ENCODE data around the gene P2RY6.

Gene P2RY6

DNA sequence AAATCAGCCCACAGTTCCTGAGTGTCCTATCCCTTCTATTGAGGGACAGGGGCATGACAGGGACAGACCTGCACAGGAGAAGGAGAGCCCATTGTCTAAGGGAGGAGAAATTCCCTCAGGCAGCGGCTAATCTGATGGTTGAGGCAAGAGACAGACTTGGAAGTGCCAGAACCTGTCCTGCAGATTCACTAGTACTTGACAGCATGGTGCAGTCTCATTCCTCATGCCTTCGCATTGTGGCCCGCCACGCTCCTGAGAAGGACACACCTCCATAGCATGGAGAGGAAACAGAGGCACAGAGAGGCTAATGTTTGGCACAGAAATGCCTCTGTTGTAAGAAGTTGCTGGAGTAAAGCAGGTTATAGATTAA lies 3.2 kb downstream of the P2RY6 start:
- DNase-seq (ENCODE audit: insufficient read length, low spot score) (no peak), FAIRE-seq (no peak)

DNA sequence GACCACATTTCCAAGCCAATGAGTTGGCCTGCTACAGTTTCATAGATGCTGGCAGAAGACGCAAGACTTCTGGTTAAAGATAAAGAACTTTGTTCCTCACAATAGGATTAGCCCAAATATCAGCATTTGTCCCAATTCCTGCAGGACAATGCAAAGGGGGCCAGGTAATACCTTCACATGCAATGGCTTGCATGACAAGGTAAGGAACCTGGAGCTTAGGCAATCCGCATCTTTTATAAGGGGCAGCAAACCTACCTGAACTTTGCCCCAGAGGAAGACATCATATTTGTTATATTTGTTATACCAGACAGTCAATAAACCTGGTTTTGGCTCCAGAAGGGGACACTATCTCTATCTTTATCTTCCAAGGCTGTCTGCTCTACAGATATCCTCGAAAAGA lies 5.3 kb downstream of the P2RY6 start:
- FAIRE-seq, result no peak
- no peak for DNase-seq (ENCODE audit: insufficient read length, low spot score)

DNA sequence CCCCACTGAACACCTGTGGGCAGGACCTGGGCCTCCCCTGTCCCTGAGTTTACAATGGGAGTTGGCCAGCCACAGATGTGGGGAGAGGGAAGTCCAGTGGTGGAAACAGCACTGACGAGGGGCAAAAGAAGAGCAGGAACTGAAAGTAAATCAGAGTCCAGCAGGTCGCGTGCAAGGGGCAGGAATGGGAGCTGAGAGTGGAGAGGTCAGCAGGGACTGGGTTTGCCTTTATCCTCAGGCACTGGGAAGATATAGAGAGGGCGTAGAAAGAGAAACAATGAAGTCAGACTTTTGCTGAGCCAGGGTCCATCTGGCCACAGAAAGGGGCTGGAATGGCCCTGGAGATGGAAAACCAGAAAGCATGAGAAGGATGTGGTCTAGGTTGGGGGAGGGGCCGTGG lies 8.5 kb downstream of the P2RY6 start:
- no peak for DNase-seq (ENCODE audit: insufficient read length, low spot score)
- FAIRE-seq, result no peak

DNA sequence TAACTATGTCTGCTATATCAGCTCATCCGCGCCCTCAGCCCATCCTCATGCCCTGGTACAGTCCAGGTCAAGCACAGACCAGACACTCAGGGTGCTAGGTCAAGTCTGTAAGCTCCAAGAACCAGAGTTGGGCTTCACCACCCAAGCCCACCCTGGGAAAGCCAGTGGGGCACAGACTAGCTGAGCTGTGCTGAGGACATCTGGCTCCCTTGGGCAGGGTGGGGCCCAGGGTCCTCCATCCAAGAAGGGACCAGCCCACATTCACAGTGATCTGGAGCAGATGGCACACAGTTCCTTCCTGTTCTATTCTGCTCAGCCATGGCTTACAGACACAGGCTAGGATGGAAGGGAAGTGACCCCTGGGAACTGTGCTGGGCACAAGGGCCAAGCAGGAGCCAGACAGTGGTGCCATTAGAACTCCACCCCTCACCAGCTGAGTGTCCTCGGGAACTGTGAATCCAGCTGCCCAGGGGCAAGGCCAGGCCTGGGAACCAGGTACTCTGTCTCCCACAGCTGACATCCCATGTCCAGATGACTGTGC lies 9.1 kb downstream of the P2RY6 start:
- no peak for FAIRE-seq

DNA sequence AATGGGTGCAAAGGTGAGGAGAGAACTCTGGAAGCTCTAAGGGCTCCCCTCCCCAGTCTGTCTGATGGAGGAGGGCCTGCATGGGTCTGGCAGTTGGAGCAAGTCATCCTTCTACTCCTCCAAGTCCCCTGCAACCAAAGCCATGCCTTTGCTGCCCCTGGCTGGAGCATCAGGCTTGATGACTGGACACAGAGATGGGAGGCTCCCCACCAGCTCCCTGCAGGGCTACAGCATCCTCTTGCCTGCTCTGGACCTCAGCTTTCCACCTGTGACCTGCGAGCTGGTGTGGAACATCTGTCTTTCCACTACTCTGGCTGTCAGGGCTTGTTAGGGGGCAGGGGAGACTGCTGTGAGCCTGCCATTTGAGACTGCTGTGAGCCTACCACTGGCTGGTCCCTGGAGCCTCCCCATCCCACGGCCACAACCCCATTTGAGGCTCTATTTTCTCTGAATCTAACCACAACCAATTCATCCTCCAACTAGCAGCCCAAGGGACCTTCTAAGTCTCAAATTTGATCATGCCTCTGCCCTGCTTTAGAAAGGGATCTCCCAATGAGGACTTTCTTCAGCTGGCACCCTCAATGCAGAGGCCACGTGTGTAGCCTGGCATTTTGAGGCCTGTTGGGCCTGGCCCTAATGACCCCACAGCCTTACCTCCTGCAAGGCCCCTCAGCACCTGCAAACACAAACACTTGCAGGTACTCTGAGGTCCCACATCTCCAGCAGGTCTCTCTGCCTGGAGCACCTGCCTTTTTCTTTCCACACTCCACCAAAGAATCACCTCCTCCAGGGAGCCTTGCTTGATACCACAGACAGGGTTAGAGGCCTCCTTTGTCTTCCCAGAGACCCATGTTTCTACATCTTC lies 9.9 kb downstream of the P2RY6 start:
- FAIRE-seq (no peak), DNase-seq (ENCODE audit: insufficient read length, low spot score) (no peak)

More for the DNA sequence above, 9.1 kb downstream of the P2RY6 start:
- DNase-seq (ENCODE audit: insufficient read length, low spot score), result no peak

DNA sequence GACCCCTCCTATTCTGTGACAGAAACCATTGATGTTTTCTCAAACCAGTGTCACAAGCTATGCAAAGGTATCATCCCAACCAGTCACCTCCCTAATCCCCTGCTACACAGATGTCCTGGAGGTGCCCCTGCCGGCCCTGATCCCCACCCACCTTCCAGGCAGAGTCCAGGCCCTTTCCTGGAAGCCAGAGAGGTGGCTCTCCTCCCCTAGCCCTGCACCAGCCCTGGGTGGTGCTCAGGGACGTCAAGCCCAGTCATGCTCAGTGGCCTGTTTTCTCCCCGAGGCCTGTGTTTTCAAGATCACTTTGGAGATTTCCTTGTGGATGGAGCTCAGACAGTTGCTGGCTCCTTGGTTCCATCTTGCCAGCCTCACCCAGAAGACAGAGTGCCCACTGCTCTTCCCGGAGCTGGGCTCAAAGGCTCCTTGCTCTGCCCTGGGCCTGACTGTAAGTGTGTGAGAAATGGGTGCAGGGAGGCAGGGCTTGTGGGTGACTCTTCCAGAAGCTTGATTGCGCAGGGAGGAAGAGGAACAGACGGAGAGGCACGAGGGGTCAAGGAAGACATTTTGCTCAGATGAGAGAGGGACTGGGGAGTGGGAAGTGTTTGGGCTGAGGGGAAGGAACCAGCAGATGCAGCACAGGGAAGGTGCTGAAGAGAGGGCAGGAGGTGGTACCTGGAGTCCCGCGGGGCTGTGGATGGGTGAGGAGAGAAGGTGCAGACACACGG lies 11.3 kb downstream of the P2RY6 start:
- DNase-seq (ENCODE audit: insufficient read length, low spot score), result no peak
- FAIRE-seq, result no peak

DNA sequence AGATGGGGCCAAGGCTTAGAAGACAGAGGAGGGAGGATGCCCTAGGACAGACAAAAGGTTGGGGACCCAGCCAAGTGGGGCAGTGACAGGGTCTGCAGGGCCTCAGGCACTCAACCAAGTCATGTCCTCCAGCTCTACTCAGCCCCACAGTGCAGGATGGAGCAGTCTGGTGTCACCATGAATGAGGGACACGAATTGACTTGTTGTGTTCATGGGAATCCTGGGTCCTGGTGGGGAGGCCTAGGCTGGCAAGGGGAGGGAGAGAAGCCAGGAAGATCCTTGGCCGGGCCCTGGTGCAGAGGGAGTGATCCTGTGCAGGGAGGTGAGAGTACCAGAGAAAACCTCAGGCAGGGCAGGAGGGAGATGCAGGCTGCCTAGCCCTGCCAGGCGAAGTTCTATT lies 12.0 kb downstream of the P2RY6 start:
- DNase-seq (ENCODE audit: insufficient read length, low spot score), result no peak
- no peak for FAIRE-seq

DNA sequence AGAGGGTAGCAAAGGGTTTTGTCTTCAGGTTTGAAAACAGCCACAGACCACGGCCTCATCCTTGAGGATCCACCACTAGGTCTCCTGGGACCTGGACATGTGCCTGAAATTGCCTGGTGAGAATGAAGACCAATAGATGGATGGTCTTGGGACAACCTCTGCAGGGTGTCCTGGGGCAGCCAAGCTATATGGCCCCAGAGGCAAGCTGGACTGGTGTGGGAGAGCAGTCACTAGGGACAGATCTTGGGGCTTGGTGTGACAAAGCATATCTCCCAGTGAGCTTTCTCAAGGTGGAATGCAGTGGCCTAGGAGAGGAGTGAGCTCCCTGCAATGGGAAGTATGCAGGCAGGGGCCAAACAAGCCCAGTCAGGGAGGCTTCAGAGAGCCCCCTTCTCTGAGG lies 13.6 kb downstream of the P2RY6 start:
- DNase-seq (ENCODE audit: insufficient read length, low spot score) (no peak), FAIRE-seq (no peak)

DNA sequence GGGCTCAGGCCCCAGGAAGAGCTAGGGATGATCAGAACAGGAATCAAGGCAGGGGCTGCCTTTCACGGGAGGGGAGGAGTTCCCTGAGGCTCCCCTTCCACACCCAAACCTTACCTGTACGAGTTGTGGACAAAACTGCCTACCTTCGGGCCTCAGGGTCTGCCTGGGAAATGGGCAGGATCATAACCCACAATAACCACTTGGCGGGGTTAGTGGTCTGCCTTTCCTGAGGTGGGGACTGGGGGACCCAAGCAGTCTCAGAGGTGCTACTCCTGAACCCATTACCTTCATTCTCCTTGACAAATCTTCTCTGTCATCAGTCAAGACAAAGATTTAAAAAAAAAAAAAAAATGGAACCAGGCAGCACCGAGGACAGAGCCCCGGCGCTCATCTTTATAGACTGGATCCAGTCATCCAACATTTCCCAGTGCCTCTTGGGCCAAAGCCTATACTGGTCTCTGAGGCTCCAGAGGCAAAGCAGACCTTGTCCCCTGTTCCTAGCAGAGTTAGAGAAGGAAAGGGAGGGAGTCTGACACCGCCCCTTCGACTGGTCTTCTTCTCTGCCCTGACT lies 14.2 kb downstream of the P2RY6 start:
- DNase-seq (ENCODE audit: insufficient read length, low spot score) (no peak), FAIRE-seq (no peak)

DNA sequence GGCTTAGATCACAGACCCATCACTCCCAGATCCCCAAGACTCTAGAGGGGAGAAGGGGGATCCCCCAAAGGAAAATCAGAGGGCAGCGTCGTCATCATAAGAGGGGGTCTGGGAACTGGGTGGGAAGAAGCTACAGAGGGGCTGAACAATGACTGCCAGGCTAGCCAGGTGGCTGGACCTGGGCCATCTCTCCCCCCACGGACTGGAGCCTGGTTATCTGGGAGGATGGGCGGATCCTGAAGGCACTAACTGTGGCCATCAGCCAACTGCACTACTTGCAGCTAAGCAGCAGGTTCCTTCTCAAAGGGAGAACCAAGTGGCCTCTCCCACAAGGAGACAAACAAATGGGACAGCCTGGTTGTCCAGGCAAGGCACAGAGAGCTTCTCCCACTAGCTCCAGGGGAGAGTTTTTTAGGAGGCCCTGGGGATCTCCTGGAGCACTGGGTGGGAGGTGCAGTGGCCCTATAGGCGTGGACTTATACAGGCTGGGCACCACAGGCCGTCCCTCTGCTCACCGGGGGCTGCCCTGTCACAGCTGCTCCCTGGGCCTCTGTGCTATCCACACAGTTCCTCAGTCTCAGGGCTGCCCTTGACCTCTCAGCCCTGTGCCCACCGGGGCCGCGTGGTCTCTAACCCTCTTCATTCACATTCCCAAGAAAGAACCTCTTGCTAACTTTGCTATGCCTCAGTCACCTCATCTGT lies 15.4 kb downstream of the P2RY6 start:
- DNase-seq (ENCODE audit: insufficient read length, low spot score) (no peak), FAIRE-seq (no peak)

DNA sequence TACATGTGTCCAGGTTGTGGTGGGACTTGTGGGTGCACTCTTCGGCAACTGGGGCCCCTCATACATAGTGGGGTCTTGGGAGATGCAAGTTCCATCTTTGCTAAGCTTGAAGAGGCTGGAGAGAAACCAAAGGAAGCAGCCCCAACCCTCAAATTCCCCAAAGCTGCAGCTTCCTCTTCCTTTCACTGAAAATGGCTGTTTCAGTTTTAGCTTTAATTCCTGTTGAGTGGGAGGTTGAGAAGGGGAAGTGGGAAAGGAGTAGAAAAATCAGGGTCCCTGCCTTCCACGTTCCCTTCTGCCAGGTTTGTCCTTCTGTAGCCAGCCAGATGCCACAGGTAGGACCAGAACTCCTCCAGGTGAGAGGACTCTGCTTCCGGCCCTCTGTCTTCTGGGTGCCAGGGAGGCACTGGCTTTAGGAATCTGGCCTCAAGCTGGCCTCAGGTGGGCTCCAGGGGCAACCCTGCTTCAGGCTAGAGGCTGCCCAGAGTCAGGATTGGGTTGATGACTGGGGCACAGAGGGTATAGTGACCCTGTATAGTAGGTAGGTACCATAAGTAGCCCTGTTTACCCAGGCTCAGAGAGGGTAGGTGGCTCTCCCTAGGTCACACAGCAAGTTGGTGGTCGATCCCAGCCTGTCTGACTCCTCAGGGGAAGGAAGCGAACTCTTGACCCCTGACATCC lies 16.2 kb downstream of the P2RY6 start:
- no peak for FAIRE-seq
- no peak for DNase-seq (ENCODE audit: insufficient read length, low spot score)

DNA sequence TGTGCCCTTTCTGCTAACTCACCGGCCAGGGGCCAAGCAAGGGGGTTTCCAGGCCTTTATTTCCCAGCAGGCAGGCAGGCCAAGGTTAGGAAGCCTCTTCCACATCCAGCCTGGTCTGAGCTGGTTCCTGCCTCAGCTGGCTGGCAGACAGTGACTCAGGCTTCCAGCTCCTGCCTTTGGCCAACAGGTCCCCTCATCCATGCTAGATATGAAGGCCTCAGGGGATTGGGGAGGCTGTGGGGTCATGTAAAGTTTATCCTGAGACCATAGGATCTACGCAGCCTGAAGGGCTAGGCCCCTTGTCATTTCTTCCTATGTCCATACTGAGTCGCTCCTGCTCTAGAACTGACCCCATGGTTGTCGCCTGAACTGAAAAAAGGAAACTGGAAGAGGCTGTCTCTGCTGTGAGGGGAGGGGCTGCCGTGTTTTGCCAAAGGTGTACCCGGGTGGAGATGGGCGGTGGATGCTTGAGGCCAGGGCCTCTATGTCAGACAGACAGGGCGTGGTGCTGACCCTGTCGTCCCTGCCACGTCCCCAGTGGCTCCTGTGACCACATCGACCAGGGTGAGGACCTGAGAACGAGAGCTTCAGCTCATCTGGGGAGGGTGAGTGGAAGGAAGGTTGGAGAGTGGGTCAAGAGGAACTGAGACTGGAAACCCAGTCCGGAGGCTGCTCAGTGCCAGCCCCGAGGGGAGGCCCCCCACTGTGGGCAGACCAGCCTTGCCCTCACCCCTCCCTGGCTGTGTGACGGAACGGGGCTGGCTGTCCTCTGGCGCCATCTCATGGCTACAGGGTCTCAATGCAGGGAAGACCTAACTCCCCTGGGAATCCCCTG lies 17.0 kb downstream of the P2RY6 start:
- peak; percentile 69 for DNase-seq (ENCODE audit: insufficient read length, low spot score)
- FAIRE-seq, result peak; percentile 95

DNA sequence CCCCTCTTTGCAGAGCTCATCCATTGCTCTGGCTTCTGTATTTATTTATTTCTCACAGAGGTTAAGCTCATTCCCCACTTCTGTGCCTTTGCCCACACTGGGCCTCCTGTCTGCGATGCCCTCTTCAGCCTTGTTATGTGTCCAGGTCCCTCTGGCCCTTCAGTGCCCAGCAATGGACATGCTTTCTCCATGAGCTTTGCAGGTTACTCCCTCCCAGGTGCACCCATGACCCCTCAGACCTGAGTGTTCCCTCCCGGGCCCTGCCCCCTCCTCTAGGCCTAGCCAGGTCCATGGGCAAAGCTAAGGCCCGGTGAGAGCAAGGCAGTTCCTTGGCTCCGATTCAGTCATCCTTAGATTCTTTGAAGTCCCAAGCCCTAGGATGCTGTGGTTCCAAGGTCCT lies 18.4 kb downstream of the P2RY6 start:
- no peak for FAIRE-seq

DNA sequence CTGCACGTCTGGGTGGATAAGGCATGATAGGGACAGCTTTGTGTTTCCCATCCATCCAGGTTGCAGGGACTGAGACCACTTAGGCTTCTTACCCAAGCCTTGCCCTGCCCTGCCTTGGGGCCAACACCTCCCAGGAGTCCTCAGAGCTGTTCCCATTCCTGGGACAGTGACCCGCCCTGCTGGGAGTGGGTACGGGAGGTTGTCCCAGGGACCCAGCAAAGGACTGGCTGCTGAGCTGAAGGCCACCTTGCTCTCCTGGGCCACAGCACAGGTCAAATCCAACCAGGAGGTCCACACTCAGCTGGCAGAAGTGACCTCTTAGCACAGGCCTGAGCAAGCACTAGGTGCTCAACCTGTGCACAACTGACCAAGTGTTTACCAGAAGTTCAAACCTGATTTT lies 19.1 kb downstream of the P2RY6 start:
- FAIRE-seq (no peak), DNase-seq (ENCODE audit: insufficient read length, low spot score) (no peak)

More for the DNA sequence above, 18.4 kb downstream of the P2RY6 start:
- DNase-seq (ENCODE audit: insufficient read length, low spot score), result no peak

DNA sequence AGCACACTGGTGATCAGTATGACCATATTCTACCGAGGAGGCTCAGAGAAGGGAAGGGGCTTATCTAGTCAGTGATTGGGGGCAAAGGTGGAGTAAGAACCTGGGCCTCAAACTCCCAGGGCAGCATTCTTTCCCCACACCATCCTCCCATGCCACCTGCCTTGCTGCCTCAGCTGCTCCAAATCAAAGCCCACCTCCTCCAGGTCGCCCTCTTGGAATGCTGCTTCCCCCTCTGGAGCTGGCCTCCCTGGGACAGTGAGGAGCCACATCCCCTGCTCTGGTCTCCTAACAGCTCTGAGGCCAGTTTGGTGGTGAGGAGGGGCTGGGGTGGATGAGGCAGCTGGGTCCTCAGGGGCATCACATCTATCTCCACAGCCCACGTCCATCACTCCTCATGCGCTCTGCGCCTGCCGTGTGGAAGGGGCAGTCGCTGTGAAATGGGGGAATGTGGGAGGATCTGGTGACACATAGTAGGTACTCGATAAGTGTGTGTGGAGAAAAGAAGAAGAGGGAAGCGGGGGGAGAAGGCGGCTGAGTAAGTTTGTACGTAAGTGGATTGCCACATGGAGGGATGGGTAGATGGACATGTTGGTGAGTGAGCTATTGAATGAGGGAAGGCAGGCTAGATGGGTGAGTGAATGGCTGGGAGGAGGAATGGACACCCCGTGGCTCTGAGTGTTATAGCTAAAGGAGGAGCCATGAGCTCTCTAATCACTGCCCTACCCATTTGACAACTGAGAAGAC lies 19.8 kb downstream of the P2RY6 start:
- FAIRE-seq (no peak), DNase-seq (ENCODE audit: insufficient read length, low spot score) (no peak)

DNA sequence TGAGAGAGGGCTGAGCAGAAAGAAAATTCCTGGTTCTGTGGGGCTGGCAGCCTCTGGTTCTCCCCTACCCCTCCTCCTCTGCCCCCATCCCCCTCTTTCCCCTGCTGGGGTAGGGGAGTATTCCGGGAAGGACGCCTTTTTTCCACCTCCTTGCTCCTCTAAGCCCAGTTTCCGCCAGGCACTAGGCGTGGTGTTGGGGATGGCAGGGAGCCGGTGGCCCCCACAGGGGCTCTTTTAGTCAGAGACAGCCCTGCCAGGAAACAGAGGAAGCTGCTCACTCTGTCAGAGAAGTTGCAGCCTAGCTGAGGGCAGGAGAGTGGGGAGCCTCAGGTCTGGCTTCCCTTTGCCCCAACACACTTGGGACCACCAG lies 20.4 kb downstream of the P2RY6 start:
- DNase-seq (ENCODE audit: insufficient read length, low spot score), result no peak
- no peak for FAIRE-seq

DNA sequence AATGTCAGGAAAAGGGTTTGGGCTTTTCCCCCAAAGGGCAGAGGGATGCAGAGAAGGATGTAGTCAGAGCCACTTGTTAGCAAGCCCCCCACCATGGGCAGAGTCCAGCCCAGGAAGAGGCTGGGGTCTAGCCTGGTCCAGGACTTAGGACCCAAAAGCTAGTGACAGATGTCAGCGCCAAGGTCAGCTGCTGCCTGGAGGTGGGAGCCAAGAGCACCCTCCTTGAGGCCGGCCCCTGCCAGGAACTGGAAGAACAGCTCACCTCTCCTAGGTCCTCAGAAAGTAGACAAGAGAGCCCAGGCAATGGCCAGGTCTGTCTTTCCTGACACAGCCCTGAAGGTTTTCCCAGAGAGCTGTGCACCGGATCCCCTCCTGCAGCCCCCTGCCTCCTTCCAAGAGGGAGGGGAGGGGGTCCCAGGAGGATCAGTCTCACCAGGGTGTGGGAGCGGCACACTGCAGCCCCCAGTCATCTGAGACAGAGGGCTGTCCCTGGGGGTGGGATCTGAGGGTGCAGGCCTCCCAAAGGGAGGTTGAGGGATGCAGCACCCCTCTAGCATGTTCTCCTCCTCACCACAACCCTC lies 21.3 kb downstream of the P2RY6 start:
- FAIRE-seq (no peak), DNase-seq (ENCODE audit: insufficient read length, low spot score) (no peak)

DNA sequence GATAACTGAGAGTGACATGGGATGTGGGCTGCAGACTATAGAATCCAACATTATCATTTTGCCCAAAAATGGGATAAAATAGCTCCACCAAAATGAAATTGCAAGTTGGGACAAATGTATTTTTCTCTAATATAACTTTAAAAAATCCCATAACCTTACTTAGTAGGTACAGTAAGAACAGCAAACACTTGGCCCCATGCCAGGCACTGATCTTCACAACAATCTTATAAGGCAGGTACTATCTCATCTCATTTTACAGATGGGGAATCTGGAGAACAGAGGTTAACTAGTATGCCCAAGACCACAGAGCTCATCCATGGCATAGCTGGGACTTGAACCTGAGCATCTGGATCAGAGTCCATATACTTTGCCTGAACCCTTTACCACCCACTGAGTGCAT lies 22.5 kb downstream of the P2RY6 start:
- DNase-seq (ENCODE audit: insufficient read length, low spot score), result no peak
- no peak for FAIRE-seq

Data from GM19239 (cell line).